Stimulated activated CD8-positive, alpha-beta memory T cell treated with anti-CD3 and anti-CD28 coated beads, Interleukin-2, amount 100 ng/mL, for 1 hour (primary cell): Measurements from ENCODE around the gene EBNA1BP2.
A peak's percentile ranks its signal among the peaks of the same experiment; 100 is the strongest.
"Not testable (repeated sequence)": the region's sequence is repeated elsewhere in the genome, so short reads cannot be mapped to it uniquely, and the experiment has no call there.

Experiments used
- DNase-seq, 2 donors: peaks; one replicate each; pipeline ENCODE4 v3.0.0-alpha.2; 2020; ENCODE audit warnings: low read depth in 2 of 2

Gene EBNA1BP2

DNA sequence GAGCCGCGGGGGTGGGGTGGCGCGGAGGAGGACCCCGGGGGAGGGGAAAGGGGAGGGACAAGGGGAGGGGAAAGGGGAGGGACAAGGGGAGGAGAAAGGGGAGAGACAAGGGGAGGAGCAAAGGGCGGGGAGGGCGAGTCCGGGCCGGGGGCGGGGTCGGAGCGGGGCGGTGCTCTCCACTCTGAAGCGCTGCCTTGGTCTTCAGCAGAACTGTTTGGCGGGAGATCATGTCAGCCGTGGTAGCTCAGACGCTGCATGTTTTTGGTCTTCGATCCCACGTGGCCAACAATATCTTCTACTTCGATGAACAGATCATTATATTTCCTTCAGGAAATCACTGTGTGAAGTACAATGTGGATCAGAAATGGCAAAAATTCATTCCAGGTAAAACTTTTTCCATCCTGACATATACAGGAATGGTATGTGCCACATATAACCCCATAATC is 460 bp upstream of the EBNA1BP2 start:
- peak; percentile 63 to 80 for DNase-seq

GRCh38 chr1:43171312-43171875 is 696 bp downstream of the EBNA1BP2 start:
- DNase-seq, result no peak

DNA sequence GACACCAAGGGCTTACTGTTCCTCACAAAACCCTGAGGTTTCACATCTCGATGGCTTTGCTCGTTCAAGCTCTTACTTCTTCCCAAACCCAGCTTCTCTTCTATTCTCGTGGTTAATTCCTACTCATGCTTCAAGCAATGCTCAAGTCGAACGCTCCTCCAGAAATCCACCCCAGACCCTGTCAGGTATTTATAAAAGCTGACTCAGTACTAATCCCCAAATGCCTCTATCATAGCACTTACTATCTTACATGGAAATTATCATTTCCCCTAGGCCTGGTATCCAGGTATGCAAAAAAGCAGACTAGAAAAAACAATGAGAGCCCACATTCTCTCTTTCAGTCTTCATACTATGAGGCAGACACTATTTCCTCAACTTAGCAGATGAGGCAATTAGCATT is 6.3 kb downstream of the EBNA1BP2 start:
- no peak for DNase-seq

GRCh38 chr1:43165162-43165561 is 6.9 kb downstream of the EBNA1BP2 start:
- DNase-seq, result no peak

DNA sequence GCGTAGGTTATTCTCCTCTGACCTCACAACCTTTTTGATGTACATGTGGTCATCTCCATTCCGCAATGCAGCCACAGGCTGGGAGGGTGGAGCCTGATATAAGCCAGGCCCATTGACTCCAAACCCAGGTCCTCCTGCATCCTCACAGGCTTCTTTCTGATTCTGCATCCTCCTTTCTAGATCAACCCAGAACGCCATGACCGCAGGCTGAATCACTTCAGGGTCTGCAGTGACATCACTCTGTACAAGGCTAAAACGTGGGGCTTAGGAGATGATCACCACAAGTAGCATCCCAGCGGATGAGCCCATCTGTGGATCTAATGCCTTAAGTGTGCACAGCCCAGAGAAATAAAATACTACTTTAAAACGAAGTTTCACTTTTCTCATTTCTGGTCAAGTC is 16.1 kb downstream of the EBNA1BP2 start:
- no peak for DNase-seq

- no peak for DNase-seq
Observed at GRCh38 chr1:43153443-43153842, 18.6 kb downstream of the EBNA1BP2 start.

DNA sequence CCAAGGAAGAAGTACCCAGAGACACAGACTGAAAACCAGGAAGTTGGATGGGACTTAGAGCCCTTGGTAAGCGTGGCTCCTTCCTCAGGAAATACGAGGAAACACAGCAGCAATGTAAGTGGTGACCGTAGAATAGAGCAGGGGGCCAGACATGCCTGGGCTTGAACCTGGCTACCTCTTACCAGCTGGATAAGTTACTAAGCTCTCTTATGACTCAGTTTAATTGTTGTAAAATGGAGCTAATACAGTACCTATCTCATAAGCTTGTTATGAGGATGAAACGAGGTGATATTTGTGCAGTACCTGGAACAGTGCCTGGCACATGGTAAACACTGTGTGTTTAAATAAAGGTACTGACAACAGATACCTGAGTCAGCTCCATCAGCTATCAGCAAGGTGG is 19.2 kb downstream of the EBNA1BP2 start:
- no peak for DNase-seq

DNA sequence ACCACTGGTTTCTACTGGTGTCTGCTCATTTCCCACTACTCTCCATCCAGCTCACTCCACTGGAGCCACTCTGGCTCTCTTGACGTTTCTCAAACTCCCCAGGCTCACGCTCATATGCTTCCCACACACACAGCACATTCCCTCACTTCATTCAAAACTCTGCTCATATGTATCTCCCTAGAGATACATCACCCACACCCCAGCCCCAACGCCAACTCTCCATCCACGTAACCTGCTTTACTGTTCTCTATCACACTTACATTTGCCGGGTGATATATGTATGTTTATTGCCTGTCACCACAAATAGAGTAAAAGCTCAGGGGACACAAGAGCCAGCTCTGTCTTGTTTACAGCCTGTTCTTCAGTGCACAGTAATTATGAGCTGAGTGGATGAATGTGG is 22.2 kb downstream of the EBNA1BP2 start:
- no peak for DNase-seq

GRCh38 chr1:43147625-43148327 is 24.3 kb downstream of the EBNA1BP2 start:
- DNase-seq, result no peak

- DNase-seq, result no peak
Observed at GRCh38 chr1:43144237-43144636, 27.9 kb downstream of the EBNA1BP2 start.

- no peak for DNase-seq
Observed at GRCh38 chr1:43143441-43143888, 28.6 kb downstream of the EBNA1BP2 start.

- DNase-seq, result no peak
Observed at GRCh38 chr1:43140583-43140982, 31.5 kb downstream of the EBNA1BP2 start.

DNA sequence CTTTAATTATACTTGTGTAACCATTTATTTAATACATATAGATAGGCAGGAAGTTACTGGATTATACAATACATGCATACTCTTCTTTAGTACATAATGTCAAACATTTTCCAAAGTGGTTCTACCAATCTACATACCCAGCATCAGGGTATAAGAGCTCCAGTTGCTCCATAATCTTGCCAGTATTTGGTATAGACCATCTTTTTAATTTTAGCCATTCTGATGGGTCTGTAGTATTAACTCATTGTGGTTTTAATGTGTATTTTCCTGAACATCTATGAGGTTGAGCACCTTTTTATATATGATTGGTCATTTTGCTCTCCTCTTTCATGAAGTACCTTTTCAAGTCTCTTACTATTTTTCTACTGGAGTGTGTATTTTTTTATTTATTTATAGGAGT is 32.1 kb downstream of the EBNA1BP2 start:
- DNase-seq, result no peak

- not testable (repeated sequence) for DNase-seq
Observed at GRCh38 chr1:43139295-43139694, 32.8 kb downstream of the EBNA1BP2 start.

GRCh38 chr1:43137445-43138052 is 34.5 kb downstream of the EBNA1BP2 start:
- DNase-seq, result no peak

GRCh38 chr1:43135857-43136781 is 36.0 kb downstream of the EBNA1BP2 start:
- DNase-seq, result no peak

DNA sequence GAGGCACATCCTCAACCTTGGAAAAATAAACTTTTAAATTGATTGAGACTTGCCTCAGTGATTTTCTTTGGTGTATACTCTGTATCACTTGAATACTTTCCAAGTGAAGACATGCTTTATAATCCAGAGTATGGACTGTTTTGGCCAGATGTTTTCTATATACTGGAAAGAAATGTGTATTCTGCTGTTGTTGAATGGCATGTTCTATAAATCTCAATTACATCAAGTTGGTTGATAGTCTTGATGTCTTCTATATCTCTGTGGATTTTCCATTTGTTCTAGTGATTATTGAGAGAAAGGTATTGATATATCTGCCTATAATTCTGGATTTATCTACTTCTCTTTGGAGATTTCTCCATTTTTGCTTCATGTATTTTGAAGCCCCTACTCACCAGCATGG is 37.5 kb downstream of the EBNA1BP2 start:
- DNase-seq, result no peak

GRCh38 chr1:43134068-43134467 is 38.0 kb downstream of the EBNA1BP2 start:
- no peak for DNase-seq

DNA sequence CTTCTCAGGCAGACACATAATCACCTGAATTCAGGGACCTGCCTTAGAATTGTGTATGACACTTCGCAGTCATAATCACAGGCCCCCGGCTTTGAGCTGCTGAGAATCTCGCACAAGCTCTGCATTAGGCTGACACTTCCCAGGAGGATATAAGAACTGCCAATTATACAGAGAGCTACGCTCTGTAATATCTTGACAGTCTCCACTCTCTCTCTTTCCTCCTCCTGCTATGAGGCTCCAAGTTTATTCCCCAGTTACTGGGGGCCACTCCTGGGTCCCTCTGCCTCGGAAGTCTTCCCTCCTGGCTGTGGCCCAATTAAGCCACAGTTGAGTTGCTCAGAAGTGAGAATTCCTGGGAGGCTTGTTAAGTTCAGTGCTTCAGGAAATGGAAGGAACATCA is 42.7 kb downstream of the EBNA1BP2 start:
- DNase-seq, result no peak

- DNase-seq, result no peak
Observed at GRCh38 chr1:43128816-43129215, 43.3 kb downstream of the EBNA1BP2 start.

DNA sequence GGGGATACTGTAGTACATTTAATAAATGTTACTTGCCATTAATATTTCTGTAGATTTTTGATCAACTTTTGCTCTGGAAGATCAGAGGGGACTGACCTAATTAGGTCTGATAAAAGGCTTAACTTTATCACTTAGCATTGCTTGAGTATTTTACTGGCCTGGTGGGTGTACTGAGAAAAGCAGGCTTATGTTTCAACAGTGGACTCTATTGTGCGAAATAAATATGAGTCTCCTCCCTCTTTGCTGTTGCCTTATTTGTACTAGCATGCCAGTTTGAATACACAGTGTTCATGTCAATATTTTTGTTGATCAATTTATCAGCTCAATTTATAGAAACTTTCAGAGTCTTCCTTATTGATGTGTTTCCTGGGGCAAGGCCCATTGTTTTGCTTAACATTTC is 49.1 kb downstream of the EBNA1BP2 start:
- no peak for DNase-seq

DNA sequence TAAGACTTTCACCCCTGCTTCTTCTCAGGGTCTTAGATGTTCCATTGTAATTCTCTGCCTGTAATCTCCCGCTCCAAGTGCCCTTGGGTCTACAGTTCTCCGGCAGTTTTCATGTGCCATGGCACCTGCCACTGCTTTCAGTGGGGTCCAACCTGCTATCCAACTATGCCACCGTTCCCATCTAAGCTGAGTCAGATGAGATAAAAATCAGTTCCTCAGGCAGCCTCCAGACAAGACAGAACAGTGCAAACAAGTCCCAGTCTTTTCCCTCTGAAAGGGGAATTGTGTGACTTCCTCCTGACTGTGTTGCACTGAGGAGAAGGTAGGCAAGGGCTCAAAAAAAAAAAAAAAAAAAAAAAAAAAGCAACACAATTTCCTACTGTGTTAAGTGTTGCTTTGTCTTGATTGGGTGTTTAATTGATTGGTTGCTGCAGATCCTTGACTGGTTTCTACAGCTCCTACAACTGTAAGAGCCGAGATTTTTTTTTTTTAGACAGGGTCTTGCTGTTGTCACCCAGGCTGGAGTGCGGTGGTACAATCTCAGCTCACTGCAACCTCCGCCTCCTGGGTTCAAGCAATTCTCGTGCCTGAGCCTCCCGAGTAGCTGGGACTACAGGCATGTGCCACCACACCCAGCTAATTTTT is 50.7 kb downstream of the EBNA1BP2 start:
- DNase-seq, result no peak
